Mucosa of descending colon (tissue), 3 donors: ENCODE results near the gene PLA2G4D. TPM values are rescaled to one million over a fixed set of nuclear protein-coding genes. Genes with fewer than 3 reads are reported as not detected.

Experiments used
- ATAC-seq: fragments of 200-7000 bp; cut with Tn5 transposase; one replicate; pipeline ENCODE4 v1.9.1; 2020; ENCODE audit warnings: mild to moderate bottlenecking, moderate library complexity
- DNase-seq, 3 donors: peaks; one replicate each; pipeline ENCODE4 v3.0.0-alpha.2; 2020
- H3K36me3 ChIP-seq: fragments of 200-600 bp; one replicate; pipeline ENCODE4 v1.8.0; 2021; ENCODE audit warnings: low read depth, mild to moderate bottlenecking
- H3K4me1 ChIP-seq: fragments of 200-600 bp; one replicate; pipeline ENCODE4 v1.8.0; 2021; ENCODE audit warnings: low read depth, mild to moderate bottlenecking
- H3K4me3 ChIP-seq: fragments of 200-600 bp; one replicate; pipeline ENCODE4 v1.8.0; 2021; ENCODE audit warnings: mild to moderate bottlenecking
- H3K9me3 ChIP-seq: fragments of 200-600 bp; one replicate; pipeline ENCODE4 v1.8.0; 2021; ENCODE audit warnings: mild to moderate bottlenecking
- intact Hi-C, 2 donors: fragments of 100-400 bp; cut with DNase I in 1 of 2; cut with micrococcal nuclease in 1 of 2; formaldehyde crosslinking; loops; one replicate each; pipeline versions ENCODE4 v1.11.0 to v1.11.1; 2022; cut with DNase I, micrococcal nuclease
- total RNA-seq, 3 donors: library from RNA; stranded (reverse); fragmentation: NEBNext Ultra II Directional in 2 of 3; extraction: Animal tissue kit (Norgen Biotek cat#: 25700) in 2 of 3; gene quantifications; one replicate each; pipeline versions ENCODE4 v1.2.1 to v1.2.4, GENCODE V29; 2021 to 2023
- TF ChIP-seq, protein P1 (sequence below): fragments of 200-600 bp; IDR thresholded peaks from one replicate; pipeline ENCODE4 v1.8.0; 2022; ENCODE audit warnings: antibody characterized with exemption, mild to moderate bottlenecking
- donor health status: DM: no; HTN: no; CAD: no; lungs with moderate emphysema.
- donor health status: DM: no; HTN: no; CAD: no.
- donor health status: DM: no; HTN: yes; CAD: no.

Gene PLA2G4D
- total RNA-seq, 3 donors from 2014 or later, result 0.35 to 0.51 (median 0.49) TPM

DNA sequence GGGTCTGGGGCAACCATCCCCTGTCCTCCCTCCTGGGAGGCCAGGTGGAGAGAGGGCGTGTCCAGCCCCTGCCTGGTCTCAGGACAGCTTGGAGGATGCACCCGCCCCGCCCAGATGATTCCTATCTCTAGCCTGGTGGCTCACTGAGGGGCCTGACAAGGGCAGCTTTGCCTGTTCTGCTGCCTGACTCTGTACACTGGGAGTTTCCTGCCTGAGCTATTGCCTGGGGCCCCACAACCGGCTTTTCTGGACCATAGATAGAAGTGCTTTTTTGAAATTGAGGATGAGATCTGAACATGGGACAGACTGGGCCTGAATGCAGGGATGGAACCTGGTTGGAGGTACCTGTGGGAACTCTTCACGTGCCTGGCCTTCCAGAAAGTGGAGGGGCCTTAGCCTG is 72.8 kb downstream of the PLA2G4D start:
- TF ChIP-seq, protein P1, sequence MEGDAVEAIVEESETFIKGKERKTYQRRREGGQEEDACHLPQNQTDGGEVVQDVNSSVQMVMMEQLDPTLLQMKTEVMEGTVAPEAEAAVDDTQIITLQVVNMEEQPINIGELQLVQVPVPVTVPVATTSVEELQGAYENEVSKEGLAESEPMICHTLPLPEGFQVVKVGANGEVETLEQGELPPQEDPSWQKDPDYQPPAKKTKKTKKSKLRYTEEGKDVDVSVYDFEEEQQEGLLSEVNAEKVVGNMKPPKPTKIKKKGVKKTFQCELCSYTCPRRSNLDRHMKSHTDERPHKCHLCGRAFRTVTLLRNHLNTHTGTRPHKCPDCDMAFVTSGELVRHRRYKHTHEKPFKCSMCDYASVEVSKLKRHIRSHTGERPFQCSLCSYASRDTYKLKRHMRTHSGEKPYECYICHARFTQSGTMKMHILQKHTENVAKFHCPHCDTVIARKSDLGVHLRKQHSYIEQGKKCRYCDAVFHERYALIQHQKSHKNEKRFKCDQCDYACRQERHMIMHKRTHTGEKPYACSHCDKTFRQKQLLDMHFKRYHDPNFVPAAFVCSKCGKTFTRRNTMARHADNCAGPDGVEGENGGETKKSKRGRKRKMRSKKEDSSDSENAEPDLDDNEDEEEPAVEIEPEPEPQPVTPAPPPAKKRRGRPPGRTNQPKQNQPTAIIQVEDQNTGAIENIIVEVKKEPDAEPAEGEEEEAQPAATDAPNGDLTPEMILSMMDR, result no peak
- Histone ChIP-seq H3K9me3 (no peaks in the 10 kb centered on the region), H3K36me3 (no peaks in the 10 kb centered on the region), H3K4me3 (no peak overlapping the region), H3K4me1 (no peaks in the 10 kb centered on the region)
- ATAC-seq (no peak), DNase-seq (no peak)
- intact Hi-C loops, result no loop called here

DNA sequence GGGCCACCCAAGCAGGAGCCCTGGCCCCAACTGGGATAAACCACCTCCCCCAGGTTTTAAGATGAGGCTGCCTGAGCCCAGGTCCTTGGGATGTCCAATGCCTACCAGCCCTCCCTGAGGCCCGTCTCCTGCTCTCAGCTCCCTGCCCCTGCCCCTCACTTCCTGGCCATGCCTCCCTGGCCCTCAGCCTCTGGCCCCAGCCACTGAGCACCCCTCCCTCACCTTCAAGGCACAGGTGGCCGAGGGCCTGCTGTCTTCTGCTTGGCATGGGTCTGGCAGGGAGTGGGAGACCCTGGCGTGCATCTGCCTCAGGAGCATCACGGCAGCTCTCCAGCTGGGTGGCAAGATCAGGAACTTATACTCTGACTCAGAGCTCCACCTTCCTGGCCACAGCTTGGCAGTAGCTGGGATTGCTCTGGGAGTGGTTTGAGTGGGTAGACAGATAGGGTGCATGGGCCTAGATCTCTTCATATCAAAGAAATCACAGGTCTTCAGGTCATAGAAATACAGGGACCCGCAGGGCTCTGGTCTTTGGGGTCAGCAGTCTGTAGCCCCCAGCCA is 73.6 kb downstream of the PLA2G4D start, which contains the start of gene PLA2G4E:
Gene PLA2G4E (minus strand): TSS at position 330 of the 561 bp plus-strand sequence. CDS start 12 bp downstream, at position 318.
- TF ChIP-seq, protein P1, result no peak
- intact Hi-C loops, result no loop called here
- Histone ChIP-seq H3K36me3 (no peaks in the 10 kb centered on the region), H3K4me1 (no peaks in the 10 kb centered on the region), H3K9me3 (no peaks in the 10 kb centered on the region), H3K4me3 (no peak within 1 kb of the TSS)
- DNase-seq, result no peak
- ATAC-seq, result no peak

DNA sequence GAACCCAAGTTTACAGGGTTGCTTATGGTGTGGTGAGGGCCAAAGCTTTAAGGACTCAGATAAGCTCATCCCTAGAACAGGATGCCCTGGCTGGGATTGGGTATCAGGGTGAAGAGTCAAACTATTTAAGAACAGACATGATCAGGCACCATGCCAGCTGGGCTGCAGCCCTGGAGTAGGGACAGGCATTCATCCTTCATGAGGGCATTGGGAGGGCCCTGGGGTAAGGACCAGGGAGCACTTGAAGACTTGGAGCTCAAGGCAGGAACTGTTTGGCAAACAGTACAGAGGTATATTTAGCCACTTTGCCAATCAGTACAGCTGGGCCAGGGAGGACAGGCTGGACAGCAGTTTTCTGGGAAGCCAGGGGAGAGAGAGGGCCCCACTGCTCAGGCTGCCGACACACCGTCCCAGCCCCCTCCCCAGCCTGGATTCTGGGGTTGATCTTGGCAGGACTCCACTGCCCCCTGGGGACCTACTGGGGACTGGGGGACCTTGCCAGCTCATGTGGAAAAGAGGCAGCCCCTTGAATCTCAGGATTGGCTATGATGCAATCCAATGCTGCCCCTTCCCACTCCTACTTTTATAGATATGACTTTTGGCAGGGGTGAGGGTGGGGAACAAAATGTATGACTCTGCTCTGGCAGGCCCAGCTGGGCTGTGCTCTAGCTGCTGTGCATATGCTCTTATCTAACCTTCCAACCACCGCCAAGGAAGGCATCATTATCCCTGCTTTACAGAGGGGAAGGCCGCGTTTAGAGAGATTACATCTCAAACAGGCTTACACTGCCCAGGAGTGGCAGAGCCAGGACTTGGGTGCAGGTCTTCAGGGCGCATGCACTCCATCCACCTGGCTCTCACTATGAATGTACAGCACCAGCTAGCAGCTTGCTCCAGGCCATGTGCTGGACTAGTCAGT is 75.8 kb downstream of the PLA2G4D start:
- DNase-seq, result no peak
- Histone ChIP-seq H3K9me3 (no peaks in the 10 kb centered on the region), H3K4me1 (no peaks in the 10 kb centered on the region), H3K4me3 (no peak overlapping the region), H3K36me3 (no peaks in the 10 kb centered on the region)
- intact Hi-C loops, result no loop called here
- ATAC-seq, result no peak
- TF ChIP-seq, protein P1, result no peak

Other genes with a start within 250 kb of the PLA2G4D start
- 1 to 10 TPM in 1 of 3 donors, under 1 TPM in 2; 0.36 to 2.2 (median 0.87) TPM for gene SPTBN5, start 200.5 kb downstream of the PLA2G4D start, total RNA-seq
- 10 to 100 TPM; 26.4 to 39.0 (median 35.0) TPM for gene EHD4, start 122.0 kb downstream of the PLA2G4D start, total RNA-seq
- under 1 TPM; 0.06 to 0.27 (median 0.09) TPM for gene PLA2G4E, start 73.5 kb downstream of the PLA2G4D start, total RNA-seq
- 10 to 100 TPM; 23.4 to 66.9 (median 41.2) TPM for gene PLA2G4F, start 62.1 kb upstream of the PLA2G4D start, total RNA-seq
- gene VPS39, start 113.7 kb upstream of the PLA2G4D start, total RNA-seq, result 10 to 100 TPM; 49.6 to 74.3 (median 66.7) TPM
- gene GANC, start 178.6 kb upstream of the PLA2G4D start, total RNA-seq, result 10 to 100 TPM; 41.9 to 51.6 (median 51.3) TPM
- 10 to 100 TPM; 64.2 to 96.7 (median 93.6) TPM for gene TMEM87A, start 178.9 kb upstream of the PLA2G4D start, total RNA-seq